SK-N-SH (cell line): ENCODE data around the gene NHS.
A peak's percentile ranks its signal among the peaks of the same experiment; 100 is the strongest.

Experiments used
- FOXM1 ChIP-seq: IDR thresholded peaks from 2 replicates; pipeline ENCODE4 v1.4.0; 2012; ENCODE audit warnings: low read depth, mild to moderate bottlenecking
- MXI1 ChIP-seq: IDR thresholded peaks from 2 replicates; pipeline ENCODE4 v1.6.1; 2012; ENCODE audit warnings: mild to moderate bottlenecking, low read depth, low read length, improper control_type of control experiment
- NFIC ChIP-seq: IDR thresholded peaks from 2 replicates; pipeline ENCODE4 v1.4.0; 2012; ENCODE audit warnings: borderline replicate concordance
- POLR2AphosphoS5 ChIP-seq: IDR thresholded peaks from 2 replicates; pipeline ENCODE4 v1.6.1; 2012; ENCODE audit warnings: low read depth, low read length
- RXRA ChIP-seq: IDR thresholded peaks from 2 replicates; pipeline ENCODE4 v1.4.0; 2012; ENCODE audit warnings: low read depth, mild to moderate bottlenecking, borderline replicate concordance
- TF ChIP-seq, protein P1 (sequence below): fragments of 200-600 bp; sonication (generic); IDR thresholded peaks from 2 replicates; pipeline ENCODE4 v1.6.1; 2017; ENCODE audit warnings: antibody characterized with exemption, mild to moderate bottlenecking, moderate library complexity
- TF ChIP-seq, protein P2 (sequence below): IDR thresholded peaks from 2 replicates; pipeline ENCODE4 v1.4.0; 2012; ENCODE audit warnings: low read depth

DNA sequence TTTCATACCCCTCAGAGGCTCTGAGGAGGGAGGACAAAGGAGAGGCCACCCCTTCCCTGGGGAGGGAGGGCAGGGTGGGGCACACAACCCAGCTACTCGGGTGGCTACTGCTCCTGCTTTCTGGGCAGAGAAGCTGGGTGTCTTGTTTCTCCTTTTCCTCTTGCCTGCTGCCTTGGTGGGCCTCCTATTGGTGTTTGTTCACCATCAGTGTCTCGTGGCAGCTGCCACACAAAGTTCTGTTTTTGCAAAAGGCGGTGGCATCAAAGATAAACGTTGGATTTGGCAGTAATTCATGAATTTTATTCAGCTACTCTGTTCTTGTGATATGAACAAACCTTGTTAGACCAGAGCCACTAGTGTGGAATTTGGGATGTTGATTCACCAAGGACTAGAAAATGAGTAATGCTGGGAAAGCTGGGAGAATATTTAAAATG is 209.3 kb downstream of the NHS start:
- TF ChIP-seq, protein P1, sequence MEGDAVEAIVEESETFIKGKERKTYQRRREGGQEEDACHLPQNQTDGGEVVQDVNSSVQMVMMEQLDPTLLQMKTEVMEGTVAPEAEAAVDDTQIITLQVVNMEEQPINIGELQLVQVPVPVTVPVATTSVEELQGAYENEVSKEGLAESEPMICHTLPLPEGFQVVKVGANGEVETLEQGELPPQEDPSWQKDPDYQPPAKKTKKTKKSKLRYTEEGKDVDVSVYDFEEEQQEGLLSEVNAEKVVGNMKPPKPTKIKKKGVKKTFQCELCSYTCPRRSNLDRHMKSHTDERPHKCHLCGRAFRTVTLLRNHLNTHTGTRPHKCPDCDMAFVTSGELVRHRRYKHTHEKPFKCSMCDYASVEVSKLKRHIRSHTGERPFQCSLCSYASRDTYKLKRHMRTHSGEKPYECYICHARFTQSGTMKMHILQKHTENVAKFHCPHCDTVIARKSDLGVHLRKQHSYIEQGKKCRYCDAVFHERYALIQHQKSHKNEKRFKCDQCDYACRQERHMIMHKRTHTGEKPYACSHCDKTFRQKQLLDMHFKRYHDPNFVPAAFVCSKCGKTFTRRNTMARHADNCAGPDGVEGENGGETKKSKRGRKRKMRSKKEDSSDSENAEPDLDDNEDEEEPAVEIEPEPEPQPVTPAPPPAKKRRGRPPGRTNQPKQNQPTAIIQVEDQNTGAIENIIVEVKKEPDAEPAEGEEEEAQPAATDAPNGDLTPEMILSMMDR, result no peak
- no peak for TF ChIP-seq POLR2AphosphoS5
- no peak for TF ChIP-seq MXI1
- TF ChIP-seq NFIC, result no peak; the same call in 1 of the 2 replicates
- TF ChIP-seq, protein P2, sequence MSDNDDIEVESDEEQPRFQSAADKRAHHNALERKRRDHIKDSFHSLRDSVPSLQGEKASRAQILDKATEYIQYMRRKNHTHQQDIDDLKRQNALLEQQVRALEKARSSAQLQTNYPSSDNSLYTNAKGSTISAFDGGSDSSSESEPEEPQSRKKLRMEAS, result 0 out of 2 replicates have a peak, but pooled peaks have one; percentile 26
- no peak for TF ChIP-seq FOXM1
- TF ChIP-seq RXRA, result no peak
